GM19397 (cell line): ENCODE measurements around the gene LDHAL6B.

Source experiments
- ATAC-seq: cut with Tn5 transposase; IDR thresholded peaks from one replicate; pipeline ENCODE4 v1.9.1; 2021; ENCODE audit warnings: mild to moderate bottlenecking, moderate library complexity; ENCODE audit not compliant: unreplicated experiment

Gene LDHAL6B

GRCh38 chr15:59249816-59250215, 43.2 kb downstream of the LDHAL6B start:
- no peak for ATAC-seq

GRCh38 chr15:59250249-59250648, 43.6 kb downstream of the LDHAL6B start:
- no peak for ATAC-seq

GRCh38 chr15:59251001-59251845, 44.6 kb downstream of the LDHAL6B start:
- ATAC-seq: peak; percentile 53

- ATAC-seq: no peak
Observed at GRCh38 chr15:59252137-59252536, 45.5 kb downstream of the LDHAL6B start.

GRCh38 chr15:59255680-59256336, 49.2 kb downstream of the LDHAL6B start:
- no peak for ATAC-seq

GRCh38 chr15:59256482-59256881, 49.8 kb downstream of the LDHAL6B start:
- ATAC-seq: no peak

GRCh38 chr15:59257140-59257539, 50.5 kb downstream of the LDHAL6B start:
- no peak for ATAC-seq
